Keratinocyte (primary cell): Measurements from ENCODE around the gene S1PR4. TPM values are rescaled to one million over a fixed set of nuclear protein-coding genes. Genes with fewer than 3 reads are reported as not detected.

ENCODE experiments used
- DNase-seq: peaks from one replicate; pipeline ENCODE4 v3.0.0-alpha.2; 2011; ENCODE audit warnings: low read depth, missing footprints, low spot score
- FAIRE-seq: peaks from 2 replicates; lab custom pipeline; 2011; peaks lifted over from hg19 to GRCh38; lab: Jason Lieb, UNC
- H2AFZ ChIP-seq: 2 replicates; pipeline ENCODE4 v1.6.0; 2012; ENCODE audit warnings: low read length, control low read depth, inconsistent platforms; ENCODE audit not compliant: control insufficient read depth
- H3K27ac ChIP-seq: 2 replicates; pipeline ENCODE4 v1.5.1; 2011; ENCODE audit warnings: low read length; ENCODE audit not compliant: control insufficient read depth, insufficient read depth
- H3K27me3 ChIP-seq: 3 replicates; pipeline ENCODE4 v1.6.0; 2011; ENCODE audit warnings: low read length; ENCODE audit not compliant: control insufficient read depth, insufficient read depth; ENCODE audit errors: extremely low read depth
- H3K36me3 ChIP-seq, 2 experiments: 2 replicates in 1 of 2; 3 replicates in 1 of 2; pipeline ENCODE4 v1.5.1; 2011; ENCODE audit warnings: low read length in 2 of 2, mild to moderate bottlenecking in 1 of 2; ENCODE audit not compliant: control insufficient read depth in 2 of 2, insufficient read depth in 2 of 2; ENCODE audit errors: extremely low read depth in 1 of 2
- H3K4me1 ChIP-seq: 3 replicates; pipeline ENCODE4 v1.5.1; 2011; ENCODE audit warnings: low read length; ENCODE audit not compliant: control insufficient read depth, insufficient read depth; ENCODE audit errors: extremely low read depth
- H3K4me2 ChIP-seq: 3 replicates; pipeline ENCODE4 v1.6.0; 2011; ENCODE audit warnings: low read depth, low read length; ENCODE audit not compliant: control insufficient read depth, insufficient read depth; ENCODE audit errors: extremely low read depth
- H3K4me3 ChIP-seq, 3 experiments: fragments of 200-600 bp in 1 of 3; sonication (generic) in 1 of 3; 2 replicates in 2 of 3; 3 replicates in 1 of 3; pipeline ENCODE4 v1.5.1; 2011 to 2016; ENCODE audit warnings: low read length in 3 of 3, mild to moderate bottlenecking in 3 of 3, control low read depth in 2 of 3, inconsistent platforms in 1 of 3, low read depth in 1 of 3, mixed read lengths in 1 of 3, mixed run types in 1 of 3, moderate library complexity in 1 of 3; ENCODE audit not compliant: control insufficient read depth in 2 of 3, insufficient read depth in 2 of 3; ENCODE audit errors: extremely low read depth in 1 of 3
- H3K79me2 ChIP-seq: 2 replicates; pipeline ENCODE4 v1.6.0; 2012; ENCODE audit warnings: low read length; ENCODE audit not compliant: control insufficient read depth, insufficient read depth
- H3K9ac ChIP-seq: 3 replicates; pipeline ENCODE4 v1.6.0; 2011; ENCODE audit warnings: low read length; ENCODE audit not compliant: control insufficient read depth, insufficient read depth; ENCODE audit errors: extremely low read depth
- H3K9me1 ChIP-seq: 3 replicates; pipeline ENCODE4 v1.6.0; 2011; ENCODE audit warnings: low read length; ENCODE audit not compliant: control insufficient read depth, insufficient read depth; ENCODE audit errors: extremely low read depth
- H3K9me3 ChIP-seq: 2 replicates; pipeline ENCODE4 v1.5.1; 2012; ENCODE audit warnings: low read depth, low read length; ENCODE audit not compliant: control insufficient read depth
- H4K20me1 ChIP-seq: 3 replicates; pipeline ENCODE4 v1.6.0; 2011; ENCODE audit warnings: low read length; ENCODE audit not compliant: control insufficient read depth, insufficient read depth; ENCODE audit errors: extremely low read depth
- EZH2 ChIP-seq: IDR thresholded peaks from one replicate; pipeline ENCODE4 v1.6.1; 2012; ENCODE audit warnings: inconsistent platforms, mild to moderate bottlenecking, low read length, moderate library complexity
- dilution Hi-C: fragments of 300-500 bp; cut with MboI; formaldehyde crosslinking; loops from one replicate; pipeline ENCODE4 v1.7.0; 2020; ENCODE audit warnings: low sequenced_read_pairs; ENCODE audit not compliant: extremely low pct_ligation_motif_present
- polyA plus RNA-seq, 5 experiments: library from polyadenylated mRNA; depleted of rRNA in 3 of 5; stranded (reverse) in 3 of 5; stranded (forward) in 1 of 5; unstranded in 1 of 5; fragments of >200 nt; gene quantifications; 1 replicate in 1 of 5; 2 replicates in 3 of 5; 3 replicates in 1 of 5; pipeline versions ENCODE4 v1.2.1 to v1.2.3, GENCODE V29; 2011 to 2012; ENCODE audit warnings: missing spikeins in 2 of 5, low read depth in 1 of 5, low replicate concordance in 1 of 5
- TF ChIP-seq, protein P1 (sequence below), 3 experiments: IDR thresholded peaks in 1 of 3; conservative IDR thresholded peaks in 1 of 3; optimal IDR thresholded peaks in 1 of 3; 2 replicates in 2 of 3; 3 replicates in 1 of 3; pipeline versions ENCODE3 to v1.5.1; 2011; ENCODE audit warnings: low read length in 3 of 3, mild to moderate bottlenecking in 3 of 3, moderate library complexity in 2 of 3, control low read depth in 1 of 3, inconsistent platforms in 1 of 3; ENCODE audit not compliant: insufficient read depth in 2 of 3; ENCODE audit errors: extremely low read depth in 1 of 3

The S1PR4 gene
- polyA plus RNA-seq, 1 donor (not counting 4 experiments of a cell fraction or from before 2014, with no cell fraction given): 0.08 TPM

DNA sequence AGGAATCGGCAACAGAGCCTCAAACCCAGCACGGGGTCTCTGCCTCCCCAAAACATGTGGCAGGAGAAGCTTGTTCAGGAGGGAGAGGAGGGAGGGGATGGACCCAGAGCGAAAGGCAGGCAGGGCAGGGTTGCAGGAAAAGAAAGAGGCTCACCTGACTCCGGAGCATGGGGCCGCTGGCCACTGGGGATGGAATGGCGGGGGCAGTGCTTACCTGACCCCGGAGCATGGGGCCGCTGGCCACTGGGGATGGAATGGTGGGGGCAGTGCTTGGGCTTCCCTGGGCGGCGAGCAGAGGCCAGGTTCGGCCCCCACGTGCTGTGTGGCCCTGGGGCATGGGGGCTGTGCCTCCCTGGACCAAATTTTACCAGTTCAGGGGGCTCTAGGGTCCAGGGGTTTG, 32.6 kb downstream of the S1PR4 start:
- no peaks in the 10 kb centered on the region for H3K4me1 ChIP-seq
- no peaks in the 10 kb centered on the region for H3K27me3 ChIP-seq
- H3K36me3 ChIP-seq: peaks cover 15% of the 10 kb centered on the region in 2 experiments
- H3K4me2 ChIP-seq: no peak overlapping the region
- no peak overlapping the region for H2AFZ ChIP-seq
- no peak overlapping the region for H3K9ac ChIP-seq
- no peak for FAIRE-seq
- dilution Hi-C loops: no loop called here
- H3K9me1 ChIP-seq: no peaks in the 10 kb centered on the region
- TF ChIP-seq EZH2: no peak
- TF ChIP-seq, protein P1, sequence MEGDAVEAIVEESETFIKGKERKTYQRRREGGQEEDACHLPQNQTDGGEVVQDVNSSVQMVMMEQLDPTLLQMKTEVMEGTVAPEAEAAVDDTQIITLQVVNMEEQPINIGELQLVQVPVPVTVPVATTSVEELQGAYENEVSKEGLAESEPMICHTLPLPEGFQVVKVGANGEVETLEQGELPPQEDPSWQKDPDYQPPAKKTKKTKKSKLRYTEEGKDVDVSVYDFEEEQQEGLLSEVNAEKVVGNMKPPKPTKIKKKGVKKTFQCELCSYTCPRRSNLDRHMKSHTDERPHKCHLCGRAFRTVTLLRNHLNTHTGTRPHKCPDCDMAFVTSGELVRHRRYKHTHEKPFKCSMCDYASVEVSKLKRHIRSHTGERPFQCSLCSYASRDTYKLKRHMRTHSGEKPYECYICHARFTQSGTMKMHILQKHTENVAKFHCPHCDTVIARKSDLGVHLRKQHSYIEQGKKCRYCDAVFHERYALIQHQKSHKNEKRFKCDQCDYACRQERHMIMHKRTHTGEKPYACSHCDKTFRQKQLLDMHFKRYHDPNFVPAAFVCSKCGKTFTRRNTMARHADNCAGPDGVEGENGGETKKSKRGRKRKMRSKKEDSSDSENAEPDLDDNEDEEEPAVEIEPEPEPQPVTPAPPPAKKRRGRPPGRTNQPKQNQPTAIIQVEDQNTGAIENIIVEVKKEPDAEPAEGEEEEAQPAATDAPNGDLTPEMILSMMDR (optimal IDR thresholded peaks at IDR 0.05 in 1 of 3, IDR thresholded peaks at IDR 0.05 in 1 of 3, conservative IDR thresholded peaks at IDR 0.05 in 1 of 3; ENCODE audit: extremely low read depth in 1 of 3, insufficient read depth in 2 of 3, low read length in 3 of 3): no peak
- no peaks in the 10 kb centered on the region for H3K79me2 ChIP-seq
- no peaks in the 10 kb centered on the region for H3K9me3 ChIP-seq
- no peak for DNase-seq
- H3K27ac ChIP-seq: no peak overlapping the region
- H3K4me3 ChIP-seq: no peak overlapping the region
- H4K20me1 ChIP-seq: peaks cover 6% of the 10 kb centered on the region

DNA sequence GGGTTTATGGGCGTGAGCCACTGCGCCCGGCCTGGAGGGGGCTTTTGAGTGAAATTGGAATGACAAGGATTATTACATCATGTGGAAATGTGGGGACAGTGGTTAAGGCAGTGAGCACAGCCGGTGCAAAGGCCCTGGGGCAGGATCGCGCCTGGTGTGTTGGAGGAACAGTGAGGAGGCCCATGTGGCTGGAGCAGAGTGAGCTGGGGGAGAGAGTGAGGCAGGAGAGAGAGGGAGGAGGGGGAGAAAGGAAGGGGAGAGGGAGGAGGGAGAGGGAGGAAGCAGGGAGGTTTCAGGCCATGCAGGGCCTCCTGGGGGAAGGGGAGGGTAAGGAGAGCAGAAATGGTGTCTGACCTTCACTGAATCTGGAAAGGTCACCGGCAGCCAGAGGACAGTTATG, 34.6 kb downstream of the S1PR4 start:
- no peaks in the 10 kb centered on the region for H3K9me3 ChIP-seq
- FAIRE-seq (no peak), DNase-seq (no peak)
- no peak for TF ChIP-seq EZH2
- TF ChIP-seq, protein P1 (optimal IDR thresholded peaks at IDR 0.05 in 1 of 3, IDR thresholded peaks at IDR 0.05 in 1 of 3, conservative IDR thresholded peaks at IDR 0.05 in 1 of 3; ENCODE audit: extremely low read depth in 1 of 3, insufficient read depth in 2 of 3, low read length in 3 of 3): no peak
- H3K36me3 ChIP-seq: peaks cover 3 to 10% of the 10 kb centered on the region in 2 experiments
- dilution Hi-C loops: no loop called here
- no peaks in the 10 kb centered on the region for H3K79me2 ChIP-seq
- H4K20me1 ChIP-seq: peaks cover 6% of the 10 kb centered on the region
- H3K27ac ChIP-seq: no peak overlapping the region
- H3K9me1 ChIP-seq: no peaks in the 10 kb centered on the region
- no peak overlapping the region for H2AFZ ChIP-seq
- no peak overlapping the region for H3K4me3 ChIP-seq
- no peaks in the 10 kb centered on the region for H3K4me1 ChIP-seq
- H3K4me2 ChIP-seq: no peak overlapping the region
- no peaks in the 10 kb centered on the region for H3K27me3 ChIP-seq
- H3K9ac ChIP-seq: no peak overlapping the region
